MG63 (cell line): Measurements from ENCODE around the gene GRIA4. TPM values are rescaled to one million over a fixed set of nuclear protein-coding genes. Genes with fewer than 3 reads are reported as not detected.
"Not testable (repeated sequence)": the region's sequence is repeated elsewhere in the genome, so short reads cannot be mapped to it uniquely, and the experiment has no call there.

Experiments used
- DNase-seq: peaks from one replicate; pipeline ENCODE4 v3.0.0-alpha.2; 2020
- H3K27me3 ChIP-seq: fragments of 250-450 bp; sonication (Bioruptor Pico); 2 replicates; pipeline ENCODE4 v1.5.1; 2020; ENCODE audit warnings: mild to moderate bottlenecking, moderate library complexity
- H3K36me3 ChIP-seq: fragments of 250-450 bp; sonication (Bioruptor Pico); 2 replicates; pipeline ENCODE4 v1.5.1; 2020; ENCODE audit warnings: mild to moderate bottlenecking, moderate library complexity
- H3K4me3 ChIP-seq: fragments of 250-450 bp; sonication (Bioruptor Pico); 2 replicates; pipeline ENCODE4 v1.5.1; 2020; ENCODE audit warnings: mild to moderate bottlenecking, moderate library complexity
- H3K9me3 ChIP-seq: fragments of 250-450 bp; sonication (Bioruptor Pico); 2 replicates; pipeline ENCODE4 v1.5.1; 2020; ENCODE audit warnings: mild to moderate bottlenecking, moderate library complexity
- total RNA-seq: library from RNA; depleted of rRNA; stranded (reverse); fragments of >200 nt; shearing (Covaris generic); gene quantifications from 2 replicates; pipeline ENCODE4 v1.2.3, GENCODE V29; 2014; ENCODE audit warnings: low replicate concordance

The GRIA4 gene
- total RNA-seq, 1 experiment from 2014 or later = not detected

DNA sequence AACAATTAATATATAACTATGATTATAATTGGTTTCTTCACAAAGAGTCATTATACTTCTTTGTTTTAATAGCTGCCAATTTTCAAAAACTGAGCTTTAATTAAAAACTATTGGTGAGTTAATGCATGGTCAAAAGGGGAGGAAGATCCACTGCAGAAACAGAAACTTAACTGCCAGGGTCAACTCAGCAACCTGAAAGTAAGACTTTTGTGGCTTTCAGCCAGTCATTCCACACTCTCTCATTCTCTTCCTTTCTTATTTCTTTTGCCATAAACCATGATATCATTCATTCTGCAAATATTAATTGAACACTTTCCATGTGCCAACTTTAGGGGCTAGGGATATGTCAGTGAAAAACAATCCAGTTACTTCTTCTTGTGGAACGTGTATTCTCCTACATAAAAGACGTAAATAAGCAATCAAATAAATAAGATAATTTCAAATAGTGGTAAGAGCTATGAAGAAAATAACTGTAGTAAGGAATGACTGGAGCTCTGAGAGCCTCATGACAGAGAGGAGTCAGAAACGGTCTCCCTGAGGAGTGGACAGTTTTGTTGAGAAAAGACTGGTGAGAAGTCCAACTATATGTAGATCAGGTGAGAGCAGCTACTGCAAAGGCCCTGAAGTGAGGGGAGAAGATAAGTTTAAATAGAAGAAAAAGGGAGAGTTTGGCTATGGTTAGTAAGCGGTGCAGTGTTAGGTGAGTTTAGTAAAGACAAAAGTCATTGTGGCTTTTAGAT, 130.5 kb downstream of the GRIA4 start:
- Histone ChIP-seq H3K9me3 (no peaks in the 10 kb centered on the region), H3K4me3 (no peak overlapping the region), H3K27me3 (no peaks in the 10 kb centered on the region), H3K36me3 (no peaks in the 10 kb centered on the region)
- DNase-seq = no peak

DNA sequence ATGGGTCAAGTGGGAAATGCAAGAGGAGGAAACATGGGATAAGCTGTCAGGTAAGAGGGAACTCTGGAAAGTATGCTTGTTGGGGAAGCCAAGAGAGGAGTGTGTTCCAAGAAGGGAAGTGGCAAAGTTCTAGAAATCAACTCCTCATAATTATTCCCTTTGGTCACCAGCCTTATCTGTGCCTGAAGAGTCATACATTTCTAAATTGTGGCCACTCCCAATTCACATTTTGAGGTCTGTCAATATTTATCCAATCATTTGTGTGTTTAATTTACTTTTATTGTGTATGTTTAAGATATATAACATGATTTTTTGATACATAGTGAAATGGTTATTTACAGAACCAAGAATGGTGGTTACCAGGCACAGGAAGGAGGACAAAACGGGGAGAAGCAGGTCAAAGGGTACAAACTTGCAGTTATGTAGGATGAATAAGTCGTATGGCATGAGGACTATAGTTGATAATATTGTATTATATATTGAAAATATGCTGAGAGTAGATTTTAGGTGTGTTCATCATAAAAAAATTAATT, 131.7 kb downstream of the GRIA4 start:
- H3K27me3 ChIP-seq = no peaks in the 10 kb centered on the region
- no peak overlapping the region for H3K4me3 ChIP-seq
- no peaks in the 10 kb centered on the region for H3K9me3 ChIP-seq
- DNase-seq = no peak
- H3K36me3 ChIP-seq = no peaks in the 10 kb centered on the region

GRCh38 chr11:105754260-105754659, 144.4 kb downstream of the GRIA4 start:
- no peak for DNase-seq
- Histone ChIP-seq H3K9me3 (no peaks in the 10 kb centered on the region), H3K4me3 (no peak overlapping the region), H3K36me3 (no peaks in the 10 kb centered on the region), H3K27me3 (no peaks in the 10 kb centered on the region)

GRCh38 chr11:105754716-105755115, 144.8 kb downstream of the GRIA4 start:
- no peaks in the 10 kb centered on the region for H3K9me3 ChIP-seq
- DNase-seq = no peak
- no peak overlapping the region for H3K4me3 ChIP-seq
- H3K36me3 ChIP-seq = no peaks in the 10 kb centered on the region
- H3K27me3 ChIP-seq = no peaks in the 10 kb centered on the region

DNA sequence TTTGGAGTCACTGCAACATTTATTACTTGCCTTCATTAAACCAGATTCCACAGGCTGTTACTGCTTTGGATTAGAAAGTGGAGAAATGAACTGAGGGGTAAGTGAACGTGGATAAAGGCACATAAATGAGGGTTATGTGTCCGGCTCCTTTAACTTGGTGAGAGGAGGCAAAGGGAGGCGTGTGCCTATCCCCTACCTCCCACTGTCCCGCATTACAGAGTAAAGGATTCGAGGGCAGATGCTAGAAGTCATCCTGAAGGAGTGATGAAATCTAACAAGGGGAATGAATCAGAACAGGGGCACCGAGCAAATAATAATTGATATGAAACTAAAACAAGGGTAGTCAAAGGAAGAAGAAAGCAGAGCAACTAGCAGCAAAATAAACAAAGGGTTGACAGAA, 147.2 kb downstream of the GRIA4 start:
- no peaks in the 10 kb centered on the region for H3K27me3 ChIP-seq
- H3K4me3 ChIP-seq = no peak overlapping the region
- DNase-seq = no peak
- no peaks in the 10 kb centered on the region for H3K36me3 ChIP-seq
- no peaks in the 10 kb centered on the region for H3K9me3 ChIP-seq

GRCh38 chr11:105763594-105763993, 153.7 kb downstream of the GRIA4 start:
- no peak overlapping the region for H3K4me3 ChIP-seq
- H3K9me3 ChIP-seq = no peaks in the 10 kb centered on the region
- H3K27me3 ChIP-seq = no peaks in the 10 kb centered on the region
- no peaks in the 10 kb centered on the region for H3K36me3 ChIP-seq
- DNase-seq = no peak

GRCh38 chr11:105767931-105768330, 158.1 kb downstream of the GRIA4 start:
- H3K4me3 ChIP-seq = no peak overlapping the region
- H3K36me3 ChIP-seq = no peaks in the 10 kb centered on the region
- no peaks in the 10 kb centered on the region for H3K27me3 ChIP-seq
- H3K9me3 ChIP-seq = no peaks in the 10 kb centered on the region
- DNase-seq = no peak

- Histone ChIP-seq H3K4me3 (no peak overlapping the region), H3K27me3 (no peaks in the 10 kb centered on the region), H3K9me3 (no peaks in the 10 kb centered on the region), H3K36me3 (no peaks in the 10 kb centered on the region)
- DNase-seq = no peak
Observed at GRCh38 chr11:105769627-105770026, 159.8 kb downstream of the GRIA4 start.

DNA sequence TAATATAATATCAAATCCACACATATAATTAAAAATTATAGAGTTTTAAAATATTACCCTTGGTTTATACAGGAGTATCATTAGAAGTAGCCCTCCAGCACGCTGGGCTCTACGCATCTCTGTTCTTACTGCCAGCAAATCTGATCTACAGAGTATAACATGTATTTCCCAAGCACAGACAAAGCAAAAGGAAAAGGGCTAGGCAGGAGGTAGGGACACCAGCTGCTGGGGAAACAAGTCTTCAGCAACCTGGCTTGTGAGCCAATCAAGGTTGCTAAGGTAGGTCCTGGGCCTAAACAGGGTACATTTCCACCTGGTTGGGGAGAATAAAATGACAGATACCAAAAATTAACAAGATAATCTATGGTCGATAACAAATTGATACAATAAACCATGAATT, 163.6 kb downstream of the GRIA4 start:
- not testable (repeated sequence) for H3K27me3 ChIP-seq, DNase-seq, H3K36me3 ChIP-seq, H3K9me3 ChIP-seq, H3K4me3 ChIP-seq

GRCh38 chr11:105774899-105775298, 165.0 kb downstream of the GRIA4 start:
- Histone ChIP-seq H3K36me3 (no peaks in the 10 kb centered on the region), H3K27me3 (no peaks in the 10 kb centered on the region), H3K9me3 (no peaks in the 10 kb centered on the region), H3K4me3 (no peak overlapping the region)
- no peak for DNase-seq

DNA sequence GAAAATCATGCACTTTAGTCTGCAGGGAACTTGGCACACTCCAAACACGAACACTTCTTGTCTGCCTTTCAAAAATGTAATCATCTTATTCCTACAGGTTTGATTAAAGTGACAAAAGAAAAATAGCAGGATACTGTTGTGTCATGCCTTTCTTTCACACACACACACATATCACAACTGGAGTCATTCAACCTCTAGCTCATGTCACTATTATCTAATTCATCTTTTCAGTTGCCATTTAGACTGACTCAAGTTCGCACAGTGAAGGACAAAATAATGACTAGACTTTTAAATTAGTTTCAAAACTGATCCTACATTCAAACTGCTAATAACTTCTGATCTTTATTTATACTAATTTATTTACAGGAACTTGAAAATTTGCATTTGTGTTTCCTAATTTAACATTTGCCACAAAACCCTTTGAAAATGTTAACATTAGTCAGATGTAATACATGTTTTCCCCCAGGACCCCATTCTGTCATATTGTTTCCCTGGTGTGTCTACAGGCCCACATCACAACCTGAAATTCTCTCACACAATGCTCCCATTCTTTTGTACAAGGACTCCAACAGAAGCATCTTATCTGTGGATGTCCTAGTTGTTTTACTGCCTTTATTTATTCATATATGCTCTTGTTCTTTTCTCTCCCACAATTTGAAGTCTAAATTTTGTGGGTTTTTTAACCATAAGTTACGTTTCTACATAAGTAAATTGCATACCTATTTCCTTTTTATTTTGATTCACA, 171.1 kb downstream of the GRIA4 start:
- DNase-seq = no peak
- Histone ChIP-seq H3K9me3 (no peaks in the 10 kb centered on the region), H3K27me3 (no peaks in the 10 kb centered on the region), H3K4me3 (no peak overlapping the region), H3K36me3 (no peaks in the 10 kb centered on the region)

GRCh38 chr11:105781807-105782206, 171.9 kb downstream of the GRIA4 start:
- Histone ChIP-seq H3K36me3 (no peaks in the 10 kb centered on the region), H3K9me3 (no peaks in the 10 kb centered on the region), H3K4me3 (no peak overlapping the region), H3K27me3 (no peaks in the 10 kb centered on the region)
- DNase-seq = no peak

GRCh38 chr11:105783216-105783615, 173.3 kb downstream of the GRIA4 start:
- Histone ChIP-seq H3K4me3 (no peak overlapping the region), H3K27me3 (no peaks in the 10 kb centered on the region), H3K36me3 (no peaks in the 10 kb centered on the region), H3K9me3 (no peaks in the 10 kb centered on the region)
- DNase-seq = no peak

DNA sequence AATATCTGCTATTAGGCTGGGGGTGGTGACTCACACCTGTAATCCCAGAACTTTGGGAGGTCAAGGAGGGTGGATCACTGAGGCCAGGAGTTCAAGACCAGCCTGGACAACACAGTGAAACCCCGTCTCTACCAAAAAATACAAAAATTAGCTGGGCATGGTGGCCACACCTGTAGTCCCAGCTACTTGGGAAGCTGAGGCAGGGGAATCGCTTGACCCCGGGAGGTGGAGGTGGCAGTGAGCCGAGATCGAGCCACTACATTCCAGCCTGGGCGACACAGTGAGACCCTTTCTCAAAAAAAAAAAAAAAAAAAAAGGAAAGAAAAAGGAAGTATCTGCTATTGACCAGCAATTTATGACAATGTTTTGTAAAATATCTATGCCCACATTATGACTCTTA, 176.0 kb downstream of the GRIA4 start:
- not testable (repeated sequence) for H3K36me3 ChIP-seq, H3K4me3 ChIP-seq, H3K9me3 ChIP-seq, DNase-seq, H3K27me3 ChIP-seq

DNA sequence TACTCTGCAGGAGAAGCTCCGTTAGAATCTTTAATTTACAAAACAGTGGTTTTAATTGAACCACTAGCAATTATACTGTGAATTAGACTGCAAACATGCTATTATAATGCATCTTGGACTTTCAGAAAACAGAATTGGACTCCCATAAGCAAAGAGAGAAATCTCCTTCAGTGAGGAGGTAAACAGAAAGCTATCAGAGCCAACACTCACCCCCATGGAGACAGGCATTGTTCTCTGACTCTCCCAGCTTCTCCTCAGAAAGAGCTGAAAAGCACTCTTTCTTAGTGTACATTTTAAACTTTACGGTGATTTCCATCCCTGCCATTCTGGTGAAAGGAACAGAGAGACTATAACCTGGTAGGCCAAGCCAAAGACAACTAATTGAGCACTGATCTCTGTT, 176.9 kb downstream of the GRIA4 start:
- Histone ChIP-seq H3K4me3 (no peak overlapping the region), H3K9me3 (no peaks in the 10 kb centered on the region), H3K36me3 (no peaks in the 10 kb centered on the region), H3K27me3 (no peaks in the 10 kb centered on the region)
- no peak for DNase-seq

- H3K27me3 ChIP-seq = no peaks in the 10 kb centered on the region
- no peak overlapping the region for H3K4me3 ChIP-seq
- H3K9me3 ChIP-seq = no peaks in the 10 kb centered on the region
- no peak for DNase-seq
- H3K36me3 ChIP-seq = no peaks in the 10 kb centered on the region
Observed at GRCh38 chr11:105789579-105790420, 179.9 kb downstream of the GRIA4 start.

DNA sequence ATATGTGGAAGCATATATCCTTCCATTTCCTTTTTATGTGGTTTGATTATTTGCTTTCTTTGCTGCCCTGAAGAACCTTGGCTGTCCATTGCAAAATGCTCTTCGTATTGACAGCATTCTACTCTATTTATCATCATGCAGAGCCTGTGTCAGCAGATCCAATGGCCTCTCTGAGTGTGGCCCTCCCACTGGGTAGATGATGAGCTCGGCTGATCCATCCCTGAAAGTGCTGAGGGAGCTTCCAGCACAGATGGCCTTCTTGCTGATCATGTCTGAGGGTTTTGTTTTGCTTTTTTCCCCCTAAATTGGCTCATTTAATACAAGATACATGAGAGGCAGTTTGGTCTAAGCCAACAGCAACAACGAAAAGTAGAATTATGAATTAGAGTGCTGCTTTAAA, 181.0 kb downstream of the GRIA4 start:
- H3K9me3 ChIP-seq = no peaks in the 10 kb centered on the region
- H3K4me3 ChIP-seq = no peak overlapping the region
- no peak for DNase-seq
- H3K36me3 ChIP-seq = no peaks in the 10 kb centered on the region
- no peaks in the 10 kb centered on the region for H3K27me3 ChIP-seq
